Daoy (cell line): Measurements from ENCODE around the gene BROX. TPM values are rescaled to one million over a fixed set of nuclear protein-coding genes. Genes with fewer than 3 reads are reported as not detected.
"Not testable (repeated sequence)": the region's sequence is repeated elsewhere in the genome, so short reads cannot be mapped to it uniquely, and the experiment has no call there.

Experiments
- DNase-seq: peaks from one replicate; pipeline ENCODE4 v3.0.0-alpha.2; 2015; ENCODE audit warnings: low read depth
- total RNA-seq: library from RNA; depleted of rRNA; stranded (reverse); fragments of >200 nt; shearing (Covaris generic); gene quantifications from 2 replicates; pipeline ENCODE4 v1.2.3, GENCODE V29; 2014; rRNA removed

BROX gene, protein sequence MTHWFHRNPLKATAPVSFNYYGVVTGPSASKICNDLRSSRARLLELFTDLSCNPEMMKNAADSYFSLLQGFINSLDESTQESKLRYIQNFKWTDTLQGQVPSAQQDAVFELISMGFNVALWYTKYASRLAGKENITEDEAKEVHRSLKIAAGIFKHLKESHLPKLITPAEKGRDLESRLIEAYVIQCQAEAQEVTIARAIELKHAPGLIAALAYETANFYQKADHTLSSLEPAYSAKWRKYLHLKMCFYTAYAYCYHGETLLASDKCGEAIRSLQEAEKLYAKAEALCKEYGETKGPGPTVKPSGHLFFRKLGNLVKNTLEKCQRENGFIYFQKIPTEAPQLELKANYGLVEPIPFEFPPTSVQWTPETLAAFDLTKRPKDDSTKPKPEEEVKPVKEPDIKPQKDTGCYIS
- total RNA-seq, result 59.6 and 59.8 TPM in 2 replicates

DNA sequence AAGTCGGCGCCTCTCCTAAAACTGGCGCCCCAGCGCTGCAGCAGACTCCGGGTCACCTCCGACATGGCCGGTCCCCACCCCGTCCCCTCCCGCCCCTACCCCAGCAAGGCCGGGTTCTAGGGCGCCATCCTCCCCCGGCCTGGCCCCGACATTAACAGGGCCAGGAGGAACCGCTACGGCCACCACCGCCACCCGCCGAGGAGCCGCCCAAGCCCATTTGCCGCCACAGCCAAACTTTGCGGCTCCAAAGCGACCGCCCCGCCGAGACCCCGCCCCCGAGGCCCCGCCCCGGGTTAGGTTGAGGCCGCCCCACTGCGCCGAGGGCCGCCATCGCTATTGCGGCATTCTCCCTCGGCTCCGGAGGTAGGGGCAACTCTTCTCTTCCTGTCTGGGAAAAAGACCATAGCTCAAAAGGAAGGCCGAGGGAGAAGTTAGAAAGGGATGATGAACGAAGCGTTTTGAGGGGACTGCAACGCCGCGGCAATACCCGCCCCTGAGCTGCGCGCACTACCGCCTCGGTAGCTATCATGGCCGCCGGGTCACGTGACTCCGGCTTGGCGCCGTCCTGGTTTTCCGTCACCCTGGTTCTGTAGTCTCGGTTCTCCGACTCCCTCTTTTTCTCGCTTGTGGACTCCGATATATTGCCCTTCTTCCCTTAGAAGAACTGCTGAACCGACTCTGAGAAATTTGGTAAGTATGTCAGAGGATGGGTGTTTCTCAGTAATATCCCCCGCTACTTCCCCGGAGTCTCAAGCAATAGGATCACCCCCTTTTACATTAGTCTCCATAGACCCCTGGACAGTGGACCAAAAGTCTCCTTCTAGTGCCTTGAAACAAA is at the start of gene BROX, which contains the start of gene AIDA:
Gene BROX, plus strand, starts transcription at position 312 of the 838 bp plus-strand sequence. CDS start 3,136 bp downstream, outside the sequence.
Gene AIDA, minus strand, starts transcription at position 239 of the 838 bp plus-strand sequence. Its CDS starts 174 bp downstream, at position 65.
- DNase-seq, result peak; percentile 93

DNA sequence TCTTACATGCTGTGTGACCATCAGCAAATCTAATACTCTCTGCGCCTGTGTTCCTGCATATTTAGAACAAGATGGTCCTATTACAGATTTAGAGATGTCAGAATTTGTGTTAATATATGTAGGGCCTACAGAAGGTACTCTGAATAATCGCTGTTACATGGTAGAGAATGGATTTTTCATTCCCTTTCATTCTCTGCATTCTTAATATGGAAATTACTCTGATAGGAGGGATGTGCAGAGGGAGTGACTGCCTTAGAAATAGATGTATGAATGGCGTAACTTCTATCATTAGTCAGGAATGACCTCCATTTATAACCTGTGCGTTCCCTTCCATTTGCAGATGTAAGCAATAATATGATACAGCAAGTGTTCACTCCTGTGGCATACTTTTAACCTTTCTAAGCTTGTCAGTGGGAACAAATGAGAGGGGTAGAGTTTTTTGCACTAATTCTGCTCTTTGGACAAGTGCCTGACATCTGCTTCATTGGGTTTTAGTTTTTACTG is 48.9 kb upstream of the BROX start:
- DNase-seq, result no peak

DNA sequence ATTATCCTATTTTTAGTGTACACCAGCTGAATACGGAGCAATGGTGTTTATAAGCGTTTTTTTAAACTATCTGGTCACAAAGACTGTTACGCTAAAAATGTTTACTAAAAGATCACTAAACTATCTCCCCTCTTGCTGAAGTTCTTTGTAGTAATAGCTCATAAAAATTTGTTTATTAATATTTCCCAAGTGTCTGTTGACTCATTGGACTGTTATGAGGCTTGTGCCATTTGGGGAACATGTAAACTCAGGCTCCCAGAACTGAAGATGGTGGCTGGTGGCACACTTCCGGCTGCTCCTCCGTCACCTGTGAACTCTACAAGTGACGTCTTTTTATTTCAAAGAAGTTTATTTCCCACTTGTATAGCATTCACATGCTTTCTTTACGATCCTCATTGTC is 46.4 kb upstream of the BROX start:
- DNase-seq, result no peak

DNA sequence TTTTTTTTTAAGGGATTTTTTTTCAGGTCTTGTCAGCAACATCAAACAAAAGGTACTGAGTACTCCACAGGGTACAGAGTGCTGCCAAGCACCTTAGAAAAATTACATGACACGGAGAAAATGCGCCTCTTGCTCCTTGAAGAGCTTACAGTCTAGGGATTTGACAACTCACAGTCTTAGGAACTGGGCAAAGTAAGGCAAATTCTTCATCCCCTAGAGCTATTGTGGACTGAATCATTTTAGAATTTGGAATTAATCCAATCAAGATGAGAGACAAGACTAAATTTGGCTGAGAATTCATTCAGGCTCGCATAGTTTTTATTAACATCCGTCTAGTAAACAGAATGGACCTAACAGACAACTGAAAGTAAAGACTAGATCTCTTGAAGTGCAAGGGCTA is 44.2 kb upstream of the BROX start:
- not testable (repeated sequence) for DNase-seq

DNA sequence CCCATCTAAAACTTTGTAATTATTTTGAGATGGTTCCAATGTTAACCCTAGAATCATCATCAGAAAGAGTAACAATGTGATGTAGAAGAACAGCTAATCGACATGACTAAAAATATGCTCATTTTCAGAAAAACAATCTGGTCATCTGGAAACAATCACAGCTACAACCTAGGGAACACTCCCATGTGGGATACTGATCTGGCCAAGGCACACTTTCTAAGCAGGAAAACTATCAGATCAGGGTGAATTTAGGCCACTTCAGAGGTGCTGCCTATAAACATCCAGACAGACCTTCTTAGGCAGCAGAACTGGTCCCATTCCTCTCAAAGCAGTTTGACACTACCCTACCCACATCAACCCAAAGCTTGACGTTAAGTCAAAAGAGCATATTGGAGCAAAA is 43.3 kb upstream of the BROX start:
- not testable (repeated sequence) for DNase-seq

DNA sequence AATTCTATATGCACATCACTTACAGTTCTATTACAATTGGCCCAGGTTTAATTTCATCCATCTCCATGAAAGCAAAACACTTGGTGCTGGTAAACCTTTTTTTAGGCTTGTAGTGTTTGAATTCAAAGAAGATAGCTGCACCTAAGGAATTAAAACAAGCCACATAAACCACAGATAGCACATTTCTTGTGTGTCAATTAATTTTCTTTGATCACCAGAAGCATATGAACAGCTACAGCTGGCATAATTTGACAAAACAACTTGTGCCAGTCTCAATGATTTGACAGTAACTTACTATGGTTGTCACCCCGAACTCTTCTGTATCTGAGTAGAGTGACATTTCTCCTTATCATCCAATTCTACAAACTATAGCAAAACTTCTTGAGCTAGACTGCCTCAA is 42.3 kb upstream of the BROX start:
- DNase-seq, result no peak

DNA sequence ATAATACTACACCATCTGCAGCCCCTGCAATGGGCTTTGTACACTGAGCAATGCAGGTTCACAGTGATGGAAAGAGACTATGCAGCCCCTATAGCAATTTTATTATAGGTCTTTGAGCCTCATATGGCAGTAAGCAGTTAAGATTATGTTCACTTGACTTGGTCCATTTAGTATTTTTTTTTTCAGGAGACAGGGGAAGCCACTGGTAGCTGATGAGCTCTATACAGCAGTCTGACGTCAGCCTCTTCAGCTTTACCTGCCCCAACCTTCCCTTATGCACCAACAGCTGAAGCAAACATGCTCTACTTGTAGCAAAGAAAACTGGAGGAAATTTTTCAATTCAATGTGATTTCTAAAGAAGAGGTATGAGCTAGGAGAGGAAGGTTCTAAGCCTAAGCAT is 32.3 kb upstream of the BROX start:
- DNase-seq, result no peak

DNA sequence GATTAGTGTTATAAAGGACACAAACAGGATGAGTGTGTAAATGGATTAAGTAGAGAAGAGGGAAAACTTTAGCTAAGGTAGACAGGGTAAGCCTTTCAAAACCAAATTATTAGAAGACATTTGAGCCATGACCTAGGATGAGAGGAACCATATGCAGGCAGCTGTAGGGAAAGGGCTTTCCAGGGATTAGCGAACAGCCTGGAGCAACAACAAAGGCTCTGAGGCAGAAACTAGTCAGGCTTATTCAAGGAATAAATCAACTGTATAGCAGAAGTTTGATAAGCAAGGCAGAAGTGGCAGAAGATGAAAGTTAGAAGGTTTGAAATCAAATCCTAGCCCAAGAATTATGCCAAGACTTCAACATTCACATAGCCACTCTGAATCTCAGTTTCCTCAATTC is 21.3 kb upstream of the BROX start:
- no peak for DNase-seq

DNA sequence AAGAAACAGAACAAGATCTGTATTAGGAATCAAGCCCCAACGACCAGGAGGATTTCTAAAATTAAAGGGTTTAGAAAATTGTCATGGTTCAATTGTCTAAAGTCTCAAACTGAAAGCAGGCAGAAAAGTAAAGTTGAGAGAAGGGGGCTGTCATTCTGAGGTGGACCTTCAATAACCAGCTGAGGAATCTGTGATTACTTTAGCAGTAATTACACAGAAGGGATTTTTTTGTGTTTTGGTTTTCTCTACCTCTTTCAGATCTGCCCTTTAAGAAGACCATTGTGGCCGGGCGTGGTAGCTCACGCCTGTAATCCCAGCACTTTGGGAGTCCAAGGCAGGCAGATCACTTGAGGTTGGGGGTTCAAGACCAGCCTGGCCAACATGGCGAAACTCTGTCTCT is 17.4 kb upstream of the BROX start:
- DNase-seq, result no peak

DNA sequence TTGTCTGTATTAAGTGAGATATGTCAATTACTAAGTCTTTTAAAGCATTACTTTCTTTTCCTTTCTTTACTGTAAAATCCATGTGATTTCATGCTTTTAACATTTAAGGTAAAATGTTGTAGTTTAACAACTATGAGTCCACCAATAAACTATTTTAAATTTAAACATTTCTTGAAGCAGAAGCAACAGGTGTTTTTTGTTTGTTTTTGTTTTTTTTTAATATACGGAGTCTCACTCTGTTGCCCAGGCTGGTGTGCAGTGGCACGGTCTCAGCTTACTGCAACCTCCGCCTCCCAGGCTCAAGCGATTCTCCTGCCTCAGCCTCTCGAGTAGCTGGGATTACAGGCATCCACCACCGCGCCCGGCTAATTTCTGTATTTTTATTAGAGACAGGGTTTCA is 15.6 kb upstream of the BROX start:
- DNase-seq, result no peak

DNA sequence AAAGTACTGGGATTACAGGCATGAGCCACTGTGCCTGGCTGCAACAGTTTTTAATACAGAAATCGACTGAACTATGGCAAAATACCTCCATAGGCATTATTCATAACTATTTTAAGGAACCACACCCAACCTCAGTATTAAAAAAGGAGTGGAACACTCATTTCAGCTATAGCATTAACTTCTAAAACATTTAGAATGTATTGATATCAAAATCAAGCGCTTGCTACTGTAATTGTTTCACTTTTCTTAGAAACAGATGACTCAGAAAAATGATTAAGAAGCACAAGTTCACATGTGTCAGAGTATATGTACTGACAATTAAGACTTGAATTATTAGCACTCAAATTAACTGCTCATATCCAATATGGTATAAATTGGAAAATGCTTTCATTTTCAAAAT is 15.2 kb upstream of the BROX start:
- DNase-seq, result no peak

DNA sequence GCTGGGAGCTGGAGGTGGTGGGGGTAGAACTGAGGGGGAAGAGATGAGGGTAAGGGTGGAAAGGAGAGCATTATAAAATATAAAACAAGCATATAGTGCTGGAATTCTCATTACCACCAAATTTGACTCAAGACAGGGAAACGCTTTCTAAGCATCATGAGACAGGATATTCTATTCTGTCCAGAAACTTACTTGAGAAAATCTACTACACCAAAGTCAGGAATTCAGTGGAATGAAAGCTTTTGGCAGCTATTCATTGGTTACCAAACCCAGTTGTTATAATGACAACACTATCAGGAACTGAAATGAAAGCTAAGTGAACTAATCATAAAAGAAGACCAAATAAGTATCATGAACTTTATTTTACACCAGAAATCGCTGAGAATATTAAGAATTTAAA is 14.5 kb upstream of the BROX start:
- no peak for DNase-seq

DNA sequence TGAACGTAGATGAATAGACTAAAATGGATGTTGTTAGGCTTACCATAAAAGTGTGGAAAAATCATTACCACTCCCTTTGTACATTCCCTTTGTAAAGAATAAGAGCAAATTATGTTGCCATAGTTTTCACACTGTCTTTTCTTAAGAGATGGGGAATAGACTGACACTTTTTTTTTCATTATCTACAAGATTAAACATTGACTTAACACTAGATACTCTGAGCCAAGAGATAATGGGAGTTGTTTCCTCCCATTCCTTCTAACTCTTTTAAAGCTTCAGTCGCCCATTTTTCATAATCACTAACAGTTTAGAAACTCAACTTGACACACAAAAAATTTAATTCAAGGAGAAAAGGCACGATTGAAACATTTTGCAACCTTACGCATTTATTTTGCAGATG is 10.2 kb upstream of the BROX start:
- DNase-seq, result no peak

DNA sequence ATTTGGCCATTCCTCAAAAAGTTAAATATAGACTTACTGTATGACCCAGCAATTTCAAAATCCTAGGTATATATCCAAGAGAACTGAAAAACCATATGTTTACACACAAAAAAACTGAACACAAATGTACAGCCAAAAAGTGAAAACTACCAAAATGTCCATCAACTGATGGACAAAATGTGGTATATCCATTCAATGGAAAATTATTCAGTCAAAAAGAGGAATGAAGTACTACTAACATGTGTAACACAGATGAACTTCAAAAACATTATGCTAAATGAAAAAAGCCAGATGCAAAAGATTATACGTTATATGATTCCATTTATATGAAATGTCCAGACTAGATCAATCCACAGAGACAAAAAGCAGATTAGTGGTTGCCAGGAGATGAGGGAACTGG is 8.1 kb upstream of the BROX start:
- DNase-seq, result no peak

DNA sequence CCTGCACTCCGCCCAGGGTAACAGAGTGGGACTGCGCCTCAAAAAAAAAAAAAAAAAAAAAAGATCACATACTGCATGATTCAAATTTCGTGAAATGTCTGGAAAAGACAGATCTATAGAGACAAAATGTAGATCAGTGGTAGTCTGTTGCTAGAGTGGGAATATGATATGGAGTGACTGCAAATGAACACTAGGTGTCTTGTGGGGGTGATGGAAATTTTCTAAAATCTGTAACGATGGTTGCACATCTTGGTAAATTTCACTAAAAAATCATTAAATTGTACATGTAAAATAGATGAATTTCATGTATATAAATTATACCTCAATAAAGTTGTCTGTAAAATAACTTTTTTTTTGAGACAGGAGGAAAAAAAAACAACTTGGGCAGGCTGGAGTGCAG is 5.5 kb upstream of the BROX start:
- DNase-seq, result no peak

DNA sequence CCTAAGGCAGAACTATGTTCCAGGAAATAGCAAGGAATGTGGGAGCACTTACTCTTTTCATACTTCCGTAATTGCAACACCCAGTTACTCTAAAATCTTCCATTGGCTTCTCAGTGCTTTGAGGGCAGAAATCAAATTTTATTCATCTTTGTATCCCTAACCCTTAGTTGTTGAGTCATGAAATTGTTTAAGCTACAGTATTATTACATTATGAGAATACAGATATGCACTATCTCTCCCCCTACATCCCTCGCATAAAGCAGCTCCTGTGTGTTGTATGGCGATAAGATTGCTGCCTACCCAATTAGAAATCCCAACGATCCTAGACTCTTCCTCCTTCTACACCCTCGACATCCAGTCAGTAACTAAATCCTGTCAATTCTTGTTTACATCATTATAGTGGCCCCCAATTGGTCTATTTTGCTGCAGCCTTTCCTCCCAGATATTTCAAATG is 2.6 kb upstream of the BROX start:
- no peak for DNase-seq

DNA sequence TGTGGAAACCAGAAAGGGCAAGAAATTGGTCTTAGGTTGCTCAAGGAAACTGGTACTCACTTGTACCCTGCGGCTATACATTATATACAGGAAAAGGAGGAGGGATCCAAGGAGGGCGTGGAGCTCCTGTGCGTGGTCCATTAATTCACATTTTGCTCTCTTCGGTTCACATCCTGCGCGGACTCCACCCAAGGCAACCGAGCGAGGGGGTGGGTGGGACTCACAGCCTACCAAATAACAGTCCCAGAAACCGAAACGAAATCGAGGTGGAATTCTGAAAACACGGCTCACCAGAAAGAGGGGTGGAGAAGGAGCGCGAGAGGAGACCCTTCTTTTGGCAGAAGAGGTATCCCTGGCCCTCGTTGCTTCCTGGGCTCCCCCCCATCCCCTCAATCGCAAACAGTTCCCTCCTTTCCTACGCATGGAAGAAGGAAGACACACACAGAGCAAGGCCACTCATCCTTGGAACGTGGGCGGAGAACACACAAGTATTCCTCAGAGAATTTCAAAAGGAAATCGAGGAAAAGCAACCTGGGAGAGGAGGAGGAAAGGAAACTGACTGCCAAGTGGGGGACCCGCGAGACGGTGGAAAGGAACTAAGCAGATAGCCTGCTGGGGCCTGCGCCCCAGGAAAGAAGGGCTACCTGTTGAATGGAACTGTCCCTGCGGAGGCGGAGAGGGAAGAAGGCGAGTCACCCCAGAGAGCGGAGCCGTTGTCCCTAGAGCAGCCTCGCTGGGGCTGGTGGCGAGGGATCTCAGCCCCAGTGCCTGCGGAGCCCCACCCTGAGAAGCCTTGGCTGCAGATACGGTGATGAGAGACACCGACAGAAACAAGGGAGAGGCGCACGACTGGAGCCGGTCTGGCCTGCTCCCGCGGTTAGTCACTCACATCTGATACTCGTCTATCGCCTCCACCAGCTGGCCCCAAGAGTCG is 778 bp upstream of the BROX start:
- peak; percentile 83 for DNase-seq

DNA sequence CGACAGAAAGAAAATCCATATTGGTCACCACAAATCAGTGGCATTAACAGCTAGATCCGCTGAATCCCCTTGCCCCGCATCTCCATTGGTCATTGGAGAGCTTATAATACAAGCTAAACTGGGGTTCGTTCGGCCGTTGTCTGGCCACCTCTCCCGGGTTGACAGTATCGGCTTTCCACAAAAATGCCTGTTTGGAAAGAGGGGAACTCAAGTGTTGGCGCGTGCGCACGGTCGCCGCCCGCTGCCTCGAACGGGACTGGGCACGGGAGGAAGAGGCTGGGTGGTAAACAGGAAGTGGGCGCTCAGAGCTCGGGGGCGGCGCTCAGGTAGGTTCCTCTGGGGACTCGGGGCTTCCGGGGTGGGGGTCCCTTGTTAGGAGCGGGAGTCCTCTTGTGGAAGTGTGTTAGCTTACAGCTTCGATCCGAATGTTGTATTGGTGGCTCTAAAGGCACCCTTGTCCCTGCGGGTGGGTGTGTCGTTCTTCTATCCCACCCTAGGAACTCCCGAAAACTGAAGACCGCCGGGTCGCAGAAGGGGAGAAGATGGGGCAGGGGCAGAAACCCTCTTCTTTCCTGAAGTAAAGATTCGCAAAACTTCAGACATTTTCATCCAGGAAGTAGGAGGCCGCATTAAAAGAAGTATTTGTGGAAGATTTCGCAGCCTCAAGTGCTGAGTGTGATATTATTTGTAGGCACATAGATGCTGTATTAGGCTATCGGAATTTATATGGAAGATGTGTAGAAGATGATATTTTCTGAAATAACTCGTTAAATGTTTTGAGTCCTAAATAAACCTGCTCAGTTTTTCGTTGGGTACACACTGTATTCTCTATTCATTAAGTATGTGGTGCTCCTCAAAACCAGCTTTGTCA is 962 bp downstream of the BROX start:
- peak; percentile 97 for DNase-seq

DNA sequence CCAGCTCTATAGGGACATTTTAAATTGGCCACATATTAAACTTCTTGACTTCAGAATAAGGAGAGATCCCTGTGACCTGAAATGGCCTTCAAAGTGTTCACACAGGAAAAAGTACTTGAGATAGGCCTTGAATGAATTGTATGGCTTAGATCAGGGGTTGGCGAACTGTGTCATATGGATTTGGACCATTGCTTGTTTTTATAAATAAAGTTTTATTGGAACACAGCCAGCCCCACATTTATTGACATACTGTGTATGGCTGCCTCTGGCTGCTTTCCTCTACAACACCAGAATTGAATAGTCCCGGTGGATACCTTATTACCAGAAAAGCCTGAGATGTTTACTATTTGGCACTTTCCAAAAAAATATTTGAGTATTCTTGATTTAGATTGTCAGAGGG is 4.0 kb downstream of the BROX start:
- no peak for DNase-seq

DNA sequence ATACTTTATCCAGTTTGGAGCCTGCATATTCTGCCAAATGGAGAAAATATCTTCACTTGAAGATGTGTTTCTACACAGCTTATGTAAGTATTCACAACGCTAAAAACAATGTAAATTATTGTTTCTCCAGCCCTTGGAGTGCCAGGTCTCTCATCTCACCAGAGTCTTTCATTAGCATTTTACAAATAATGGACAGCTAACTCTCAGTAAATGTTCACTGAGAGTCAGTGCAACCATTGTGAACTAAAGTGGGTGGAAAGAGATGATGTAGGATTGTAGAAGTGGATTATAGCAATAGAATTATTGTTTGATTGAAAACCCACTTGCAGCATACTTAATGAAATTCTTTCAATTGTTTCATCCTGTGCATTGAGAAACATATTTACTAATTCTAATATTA is 16.4 kb downstream of the BROX start:
- no peak for DNase-seq
